Measurements from ENCODE around the gene RARB. TPM values are rescaled to one million over a fixed set of nuclear protein-coding genes. Genes with fewer than 3 reads are reported as not detected.
A peak's percentile ranks its signal among the peaks of the same experiment; 100 is the strongest.

RARB gene
- total RNA-seq, 1 donor from 2014 or later: 20.3 TPM

DNA sequence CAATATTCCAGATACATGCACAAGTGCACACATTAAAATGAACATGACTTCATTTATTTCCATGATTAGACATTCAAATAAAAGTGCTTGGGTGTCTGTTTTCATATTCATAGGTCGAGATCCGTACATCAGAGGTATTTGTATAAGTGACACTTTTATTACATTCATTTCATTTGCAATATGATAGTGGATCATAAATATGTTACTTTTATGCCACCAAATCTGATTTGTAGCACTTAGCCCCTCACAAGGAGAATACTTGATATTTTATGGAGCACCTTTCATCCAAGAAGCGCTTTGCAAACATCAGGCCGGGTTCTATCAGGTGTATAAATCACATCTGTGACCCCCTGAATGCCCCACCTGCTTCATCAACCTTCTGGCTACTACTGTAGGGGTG lies 136.0 kb downstream of the RARB start:
- DNase-seq (ENCODE audit: low spot score): no peak
- intact Hi-C loops (cut with DNase I): no loop called here

- intact Hi-C loops (cut with DNase I): no loop called here
- DNase-seq (ENCODE audit: low spot score): peak; percentile 56
These were observed 137.7 kb downstream of the RARB start for GRCh38 chr3:25565807-25566206.

DNA sequence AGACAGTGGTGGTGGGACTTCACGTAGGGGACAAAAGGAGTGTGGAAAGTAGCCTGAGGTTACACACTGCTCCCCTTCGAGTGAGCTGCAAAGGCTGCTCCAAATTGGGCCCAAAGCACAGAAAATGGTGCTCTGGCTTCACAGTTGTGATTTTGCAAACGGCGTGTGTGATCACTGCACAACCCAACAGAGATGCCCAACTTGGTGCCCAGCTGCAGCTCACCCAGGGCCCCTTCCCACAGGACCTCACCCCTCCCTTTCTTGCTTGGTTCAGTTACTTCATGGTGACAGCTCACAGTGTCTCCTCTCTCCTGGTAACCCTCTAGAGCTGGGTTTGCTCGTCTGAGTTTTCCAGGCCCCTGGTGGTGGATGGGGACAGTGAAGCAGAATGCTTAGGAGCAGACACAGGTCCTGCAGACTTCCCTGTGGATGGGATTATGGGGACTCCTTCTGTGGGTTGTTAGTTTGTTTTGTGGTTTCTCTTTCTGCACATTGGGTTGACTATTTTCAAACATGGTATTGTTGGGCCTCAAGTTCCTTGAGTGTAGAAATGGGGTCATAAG lies 138.4 kb downstream of the RARB start:
- peak; percentile 59 for DNase-seq (ENCODE audit: low spot score)
- intact Hi-C loops (cut with DNase I): no loop called here

- no peak for DNase-seq (ENCODE audit: low spot score)
- intact Hi-C loops (cut with DNase I): no loop called here
These were observed 139.3 kb downstream of the RARB start for GRCh38 chr3:25567388-25567787.

DNA sequence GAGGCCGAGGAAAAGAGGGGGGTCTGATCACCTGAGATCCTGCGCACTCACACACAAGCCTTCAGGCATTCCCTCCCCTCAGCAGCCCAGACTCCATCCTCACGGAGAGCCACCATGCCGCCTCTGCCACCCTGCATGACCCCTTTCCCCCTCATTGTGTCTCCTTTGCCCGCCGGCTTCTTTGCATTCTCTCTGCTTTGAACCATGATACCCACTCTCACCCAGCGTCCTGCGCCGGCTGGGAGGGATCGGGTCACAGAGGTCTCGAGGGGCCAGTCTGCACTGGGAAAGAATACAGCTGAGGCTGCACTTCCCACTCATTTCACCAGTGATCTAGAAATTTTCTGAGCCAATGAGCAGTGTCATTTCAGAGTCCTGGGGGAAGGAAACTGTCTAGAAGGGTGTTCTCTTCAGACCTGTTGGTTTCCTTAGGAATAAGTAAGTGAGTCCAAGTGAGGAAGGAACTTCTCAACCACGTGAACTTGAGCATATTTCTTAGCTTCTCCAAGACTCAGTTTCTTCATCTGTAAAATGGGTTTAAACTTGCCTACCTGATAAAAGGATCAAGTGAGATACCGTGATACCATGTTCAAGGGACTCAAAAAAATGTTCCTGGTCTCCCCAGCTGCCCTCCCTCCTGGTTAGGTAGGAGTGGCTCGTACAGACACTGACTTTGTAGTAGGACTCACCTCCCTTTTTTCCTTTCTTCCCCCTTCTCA lies 139.9 kb downstream of the RARB start:
- peak; percentile 72 for DNase-seq (ENCODE audit: low spot score)
- intact Hi-C loops (cut with DNase I): no loop called here

- intact Hi-C loops (cut with DNase I): no loop called here
- peak; percentile 70 for DNase-seq (ENCODE audit: low spot score)
These were observed 140.5 kb downstream of the RARB start for GRCh38 chr3:25568525-25569078.

DNA sequence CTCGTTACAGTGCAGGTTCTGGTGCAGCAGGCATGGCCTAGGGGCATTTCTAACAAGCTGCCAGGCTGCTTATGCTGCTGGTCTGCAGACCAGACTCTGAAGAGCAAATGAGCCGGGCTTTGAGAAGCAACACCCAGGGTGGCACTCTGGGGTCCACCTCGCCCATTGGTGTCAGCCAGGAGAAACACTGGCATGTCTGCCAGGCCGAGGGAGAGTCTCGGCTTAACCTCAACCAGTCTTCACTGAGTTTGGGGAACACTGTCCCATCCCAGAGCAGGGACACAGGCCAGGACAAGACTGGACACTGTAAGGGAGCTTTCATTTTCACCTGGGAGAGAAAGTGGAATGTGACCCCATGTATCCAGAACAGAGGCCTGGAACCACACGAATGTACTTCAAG lies 143.2 kb downstream of the RARB start:
- intact Hi-C loops (cut with DNase I): loop anchor here (5.0 kb wide), 1 partner anchor 49 kb away; no protein-coding TSS in a partner anchor

GRCh38 chr3:25572336-25572735 lies 144.3 kb downstream of the RARB start:
- intact Hi-C loops (cut with DNase I): loop anchor here (5.0 kb wide), 1 partner anchor 50 kb away; no protein-coding TSS in a partner anchor
- DNase-seq (ENCODE audit: low spot score): no peak

More for the DNA sequence above, 143.2 kb downstream of the RARB start:
- peak; percentile 60 for DNase-seq (ENCODE audit: low spot score)

GRCh38 chr3:25572919-25573385 lies 144.9 kb downstream of the RARB start:
- intact Hi-C loops (cut with DNase I): loop anchor here (5.0 kb wide), 1 partner anchor 51 kb away; no protein-coding TSS in a partner anchor
- DNase-seq (ENCODE audit: low spot score): peak; percentile 72

- intact Hi-C loops (cut with DNase I): loop anchor here (5.0 kb wide), 1 partner anchor 51 kb away; no protein-coding TSS in a partner anchor
- DNase-seq (ENCODE audit: low spot score): peak; percentile 70
These were observed 145.5 kb downstream of the RARB start for GRCh38 chr3:25573386-25574171.

- intact Hi-C loops (cut with DNase I): loop anchor here (5.0 kb wide), 1 partner anchor 52 kb away; no protein-coding TSS in a partner anchor
- DNase-seq (ENCODE audit: low spot score): peak; percentile 29
These were observed 146.2 kb downstream of the RARB start for GRCh38 chr3:25574172-25574765.

DNA sequence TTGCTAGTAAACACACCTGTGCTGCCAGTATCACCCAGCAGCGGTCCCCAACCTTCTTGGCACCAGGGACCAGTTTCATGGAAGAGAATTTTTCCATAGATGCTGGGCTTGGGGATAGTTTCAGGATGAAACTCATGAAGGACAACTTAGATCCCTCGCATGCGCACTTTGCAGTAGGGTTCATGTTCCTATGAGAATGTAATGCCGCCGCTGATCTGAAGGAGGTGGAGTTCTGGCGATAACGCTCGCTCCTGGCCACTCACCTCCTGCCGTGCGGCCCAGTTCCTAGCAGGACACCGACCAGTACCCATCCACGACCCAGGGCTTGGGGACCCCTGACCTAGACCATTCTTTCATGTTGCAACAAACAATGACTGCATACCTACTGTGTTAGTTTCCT lies 146.9 kb downstream of the RARB start:
- intact Hi-C loops (cut with DNase I): no loop called here

GRCh38 chr3:25576146-25576545 lies 148.1 kb downstream of the RARB start:
- peak; percentile 62 for DNase-seq (ENCODE audit: low spot score)
- intact Hi-C loops (cut with DNase I): no loop called here

More for the DNA sequence above, 146.9 kb downstream of the RARB start:
- peak; percentile 58 for DNase-seq (ENCODE audit: low spot score)

DNA sequence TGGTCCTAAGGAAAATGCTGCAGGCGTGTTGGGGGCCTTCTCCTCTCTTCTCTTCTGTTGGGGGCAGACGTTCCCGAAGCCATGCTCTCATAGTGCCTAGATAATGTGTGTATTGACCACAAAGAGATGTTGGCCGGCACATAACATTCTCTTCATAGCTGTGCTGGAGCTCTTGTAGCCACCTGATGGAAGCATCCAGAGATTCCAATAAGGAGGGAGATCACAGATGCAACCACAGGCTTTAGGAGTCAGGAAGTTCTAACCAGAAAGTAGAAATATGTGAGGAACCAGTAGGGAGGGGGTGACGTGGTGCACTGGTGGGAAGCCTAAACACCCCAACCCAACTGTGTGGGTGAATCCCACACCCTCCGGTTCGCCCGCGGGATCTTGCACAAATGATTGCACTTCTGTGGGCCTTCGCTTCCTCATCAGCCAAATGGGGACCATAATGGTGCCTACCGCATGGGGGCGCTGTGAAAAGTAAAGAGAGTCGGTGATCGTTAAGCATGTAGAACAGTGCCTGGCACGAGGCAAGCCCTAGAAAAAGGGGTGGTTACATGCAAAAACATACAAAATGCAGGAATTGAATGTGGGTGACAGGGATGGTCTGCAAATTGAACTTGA lies 148.9 kb downstream of the RARB start:
- intact Hi-C loops (cut with DNase I): no loop called here
- peak; percentile 58 for DNase-seq (ENCODE audit: low spot score)

DNA sequence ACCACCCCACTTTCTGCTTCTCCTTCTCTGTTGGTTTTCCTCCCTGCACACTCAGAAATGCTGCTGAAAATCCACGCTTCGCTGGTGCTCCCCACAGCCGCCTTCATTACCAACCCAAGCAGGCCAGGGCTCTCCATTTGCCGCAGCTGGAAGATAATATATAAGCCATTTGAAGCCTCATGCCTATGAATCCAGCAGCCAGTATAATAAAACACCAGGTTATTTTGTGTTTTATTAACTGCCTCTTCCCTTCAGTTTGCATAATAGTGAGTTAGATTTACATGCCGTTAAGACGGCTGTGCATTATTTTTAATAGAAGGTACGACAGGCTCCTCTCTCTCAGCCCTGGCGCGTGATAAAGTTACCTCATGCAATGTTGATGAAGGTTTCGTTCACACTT lies 150.0 kb downstream of the RARB start:
- intact Hi-C loops (cut with DNase I): no loop called here
- DNase-seq (ENCODE audit: low spot score): peak; percentile 33

DNA sequence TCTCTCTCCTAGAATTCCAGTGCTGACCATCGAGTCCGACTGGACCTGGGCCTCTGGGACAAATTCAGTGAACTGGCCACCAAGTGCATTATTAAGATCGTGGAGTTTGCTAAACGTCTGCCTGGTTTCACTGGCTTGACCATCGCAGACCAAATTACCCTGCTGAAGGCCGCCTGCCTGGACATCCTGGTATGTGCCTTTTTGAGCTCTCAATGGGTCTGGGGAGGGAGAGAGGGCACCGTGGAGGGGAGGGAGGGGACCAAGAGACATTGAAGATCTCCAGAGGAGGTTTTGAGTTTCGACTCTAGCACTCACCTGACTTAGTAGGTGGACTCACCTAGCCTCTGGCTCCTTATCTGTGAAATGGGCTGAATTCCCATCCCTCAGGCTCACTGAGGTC lies 152.5 kb downstream of the RARB start:
- intact Hi-C loops (cut with DNase I): no loop called here
- DNase-seq (ENCODE audit: low spot score): peak; percentile 33

DNA sequence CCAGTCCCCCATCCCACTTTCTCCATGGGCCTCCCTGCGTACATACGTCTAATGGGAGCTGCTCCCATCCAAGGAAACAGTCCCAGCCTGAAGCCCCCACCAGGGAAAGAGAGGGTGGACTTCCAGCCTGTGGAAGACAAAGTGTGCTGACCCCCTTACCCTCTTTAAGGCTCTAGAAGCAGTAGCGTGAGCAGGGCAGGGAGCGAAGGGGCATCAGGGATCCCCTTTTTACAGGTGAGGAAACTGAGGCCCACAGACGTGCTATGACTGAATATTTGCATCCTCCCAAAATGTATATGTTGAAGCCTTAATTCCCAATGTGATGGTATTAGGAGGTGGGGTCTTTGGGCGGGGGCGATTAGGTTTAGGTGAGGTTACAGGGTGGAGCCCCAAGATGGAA lies 153.3 kb downstream of the RARB start:
- intact Hi-C loops (cut with DNase I): no loop called here
- peak; percentile 39 for DNase-seq (ENCODE audit: low spot score)

DNA sequence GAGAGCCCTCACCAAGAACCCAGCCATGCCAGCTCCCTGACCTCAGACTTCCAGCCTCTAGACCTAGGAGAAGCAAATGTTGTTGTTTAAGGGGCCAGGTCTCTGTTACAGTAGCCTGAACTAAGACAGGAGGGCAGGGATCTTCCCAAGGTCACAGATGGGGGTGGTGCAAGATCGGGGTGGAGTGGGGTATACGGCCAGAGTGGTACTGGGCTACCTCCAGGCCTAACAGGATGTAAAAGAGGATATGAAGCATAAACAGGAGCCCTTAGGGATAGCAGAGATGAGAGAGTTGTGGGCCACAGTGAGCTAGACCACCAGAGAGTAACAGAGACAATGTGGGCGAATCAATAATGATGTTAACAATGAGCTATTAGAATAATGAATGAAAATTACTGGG lies 153.8 kb downstream of the RARB start:
- peak; percentile 17 for DNase-seq (ENCODE audit: low spot score)
- intact Hi-C loops (cut with DNase I): no loop called here

GRCh38 chr3:25582242-25582641 lies 154.2 kb downstream of the RARB start:
- intact Hi-C loops (cut with DNase I): no loop called here
- DNase-seq (ENCODE audit: low spot score): peak; percentile 24

All from cardiac septum (tissue), 1 donor.